ENCODE data around the gene LIPE. TPM values are rescaled to one million over a fixed set of nuclear protein-coding genes. Genes with fewer than 3 reads are reported as not detected.

The LIPE gene
- polyA plus RNA-seq, 1 donor (not counting 4 experiments of a cell fraction or from before 2014, with no cell fraction given): 6.1 TPM

- no peak for FAIRE-seq
These were observed 66.2 kb downstream of the LIPE start for GRCh38 chr19:42360787-42361544.

GRCh38 chr19:42357290-42357689 is 69.9 kb downstream of the LIPE start:
- Histone ChIP-seq H3K9me3 (ENCODE audit: control insufficient read depth, low read depth, low read length) (no peaks in the 10 kb centered on the region), H3K36me3 (ENCODE audit: control insufficient read depth in 2 of 2, extremely low read depth in 1 of 2, insufficient read depth in 2 of 2, low read length in 2 of 2) (peaks cover 0 to 5% of the 10 kb centered on the region in 2 experiments), H3K4me1 (ENCODE audit: control insufficient read depth, extremely low read depth, insufficient read depth, low read length) (no peaks in the 10 kb centered on the region), H3K4me2 (ENCODE audit: control insufficient read depth, extremely low read depth, insufficient read depth, low read depth, low read length) (no peak overlapping the region), H3K9ac (ENCODE audit: control insufficient read depth, extremely low read depth, insufficient read depth, low read length) (no peak overlapping the region), H2AFZ (ENCODE audit: control insufficient read depth, low read length) (no peak overlapping the region), H3K27me3 (ENCODE audit: control insufficient read depth, extremely low read depth, insufficient read depth, low read length) (no peaks in the 10 kb centered on the region), H3K27ac (ENCODE audit: control insufficient read depth, insufficient read depth, low read length) (no peak overlapping the region), H4K20me1 (ENCODE audit: control insufficient read depth, extremely low read depth, insufficient read depth, low read length) (no peaks in the 10 kb centered on the region), H3K4me3 (ENCODE audit: control insufficient read depth in 2 of 3, extremely low read depth in 1 of 3, insufficient read depth in 2 of 3, low read depth in 1 of 3, low read length in 3 of 3) (no peak overlapping the region), H3K9me1 (ENCODE audit: control insufficient read depth, extremely low read depth, insufficient read depth, low read length) (no peaks in the 10 kb centered on the region), H3K79me2 (ENCODE audit: control insufficient read depth, insufficient read depth, low read length) (no peaks in the 10 kb centered on the region)
- FAIRE-seq: no peak
- DNase-seq (ENCODE audit: low read depth, low spot score): no peak
- TF ChIP-seq CTCF (optimal IDR thresholded peaks at IDR 0.05 in 1 of 3, IDR thresholded peaks at IDR 0.05 in 1 of 3, conservative IDR thresholded peaks at IDR 0.05 in 1 of 3; ENCODE audit: extremely low read depth in 1 of 3, insufficient read depth in 2 of 3, low read length in 3 of 3) (no peak), EZH2 (IDR thresholded peaks at IDR 0.05; ENCODE audit: low read length) (no peak)
- dilution Hi-C loops (cut with MboI; ENCODE audit: extremely low pct_ligation_motif_present, low sequenced_read_pairs): no loop called here

More at GRCh38 chr19:42360787-42361544, 66.2 kb downstream of the LIPE start:
- Histone ChIP-seq H3K79me2 (ENCODE audit: control insufficient read depth, insufficient read depth, low read length) (no peaks in the 10 kb centered on the region), H3K9me3 (ENCODE audit: control insufficient read depth, low read depth, low read length) (no peaks in the 10 kb centered on the region), H3K36me3 (ENCODE audit: control insufficient read depth in 2 of 2, extremely low read depth in 1 of 2, insufficient read depth in 2 of 2, low read length in 2 of 2) (peaks cover 0 to 8% of the 10 kb centered on the region in 2 experiments), H4K20me1 (ENCODE audit: control insufficient read depth, extremely low read depth, insufficient read depth, low read length) (no peaks in the 10 kb centered on the region), H3K27ac (ENCODE audit: control insufficient read depth, insufficient read depth, low read length) (no peak overlapping the region), H3K4me2 (ENCODE audit: control insufficient read depth, extremely low read depth, insufficient read depth, low read depth, low read length) (no peak overlapping the region), H3K4me1 (ENCODE audit: control insufficient read depth, extremely low read depth, insufficient read depth, low read length) (no peaks in the 10 kb centered on the region), H3K27me3 (ENCODE audit: control insufficient read depth, extremely low read depth, insufficient read depth, low read length) (no peaks in the 10 kb centered on the region), H3K9ac (ENCODE audit: control insufficient read depth, extremely low read depth, insufficient read depth, low read length) (no peak overlapping the region), H2AFZ (ENCODE audit: control insufficient read depth, low read length) (no peak overlapping the region), H3K4me3 (ENCODE audit: control insufficient read depth in 2 of 3, extremely low read depth in 1 of 3, insufficient read depth in 2 of 3, low read depth in 1 of 3, low read length in 3 of 3) (no peak overlapping the region), H3K9me1 (ENCODE audit: control insufficient read depth, extremely low read depth, insufficient read depth, low read length) (no peaks in the 10 kb centered on the region)
- dilution Hi-C loops (cut with MboI; ENCODE audit: extremely low pct_ligation_motif_present, low sequenced_read_pairs): no loop called here
- DNase-seq (ENCODE audit: low read depth, low spot score): no peak
- no peak for TF ChIP-seq CTCF (optimal IDR thresholded peaks at IDR 0.05 in 1 of 3, IDR thresholded peaks at IDR 0.05 in 1 of 3, conservative IDR thresholded peaks at IDR 0.05 in 1 of 3; ENCODE audit: extremely low read depth in 1 of 3, insufficient read depth in 2 of 3, low read length in 3 of 3)
- TF ChIP-seq EZH2 (IDR thresholded peaks at IDR 0.05; ENCODE audit: low read length): no peak

Data from keratinocyte (primary cell).